Stimulated activated CD4-positive, alpha-beta T cell treated with anti-CD3 and anti-CD28 coated beads, Interleukin-15, amount 100 ng/mL, for 24 hours (primary cell): ENCODE data around the gene GTF2B.
"Not testable (repeated sequence)": the region's sequence is repeated elsewhere in the genome, so short reads cannot be mapped to it uniquely, and the experiment has no call there.

Experiments used
- DNase-seq: peaks from one replicate; pipeline ENCODE4 v3.0.0-alpha.2; 2020

GTF2B gene

GRCh38 chr1:88891318-88891950, at the start of gene GTF2B:
Gene GTF2B, minus strand, starts transcription at chr1:88891567. Its CDS starts 68 bp downstream, at chr1:88891499.
- DNase-seq = peak; percentile 93

GRCh38 chr1:88938528-88938927, 47.2 kb upstream of the GTF2B start:
- DNase-seq = not testable (repeated sequence)

- DNase-seq = no peak
Observed at GRCh38 chr1:88936760-88937342, 45.5 kb upstream of the GTF2B start.

- DNase-seq = no peak
Observed at GRCh38 chr1:88936223-88936523, 44.8 kb upstream of the GTF2B start.

GRCh38 chr1:88935522-88936222, 44.3 kb upstream of the GTF2B start:
- no peak for DNase-seq

GRCh38 chr1:88930176-88930575, 38.8 kb upstream of the GTF2B start:
- DNase-seq = not testable (repeated sequence)

- no peak for DNase-seq
Observed at GRCh38 chr1:88923224-88923623, 31.9 kb upstream of the GTF2B start.

GRCh38 chr1:88922214-88922613, 30.8 kb upstream of the GTF2B start:
- DNase-seq = no peak

GRCh38 chr1:88920845-88921244, 29.5 kb upstream of the GTF2B start:
- DNase-seq = no peak

GRCh38 chr1:88917321-88918025, 26.1 kb upstream of the GTF2B start:
- no peak for DNase-seq

GRCh38 chr1:88916883-88917282, 25.5 kb upstream of the GTF2B start:
- DNase-seq = no peak

GRCh38 chr1:88911800-88912199, 20.4 kb upstream of the GTF2B start:
- DNase-seq = not testable (repeated sequence)

- DNase-seq = no peak
Observed at GRCh38 chr1:88911161-88911560, 19.8 kb upstream of the GTF2B start.

GRCh38 chr1:88910401-88910800, 19.0 kb upstream of the GTF2B start:
- DNase-seq = no peak

GRCh38 chr1:88900883-88901282, 9.5 kb upstream of the GTF2B start:
- DNase-seq = no peak

GRCh38 chr1:88897070-88897730, 5.8 kb upstream of the GTF2B start:
- DNase-seq = no peak

GRCh38 chr1:88892357-88892877, 1.1 kb upstream of the GTF2B start:
- no peak for DNase-seq

- DNase-seq = no peak
Observed at GRCh38 chr1:88891951-88892340, 579 bp upstream of the GTF2B start.

- peak; percentile 51 for DNase-seq
Observed at GRCh38 chr1:88890791-88891317, 513 bp downstream of the GTF2B start.

- DNase-seq = no peak
Observed at GRCh38 chr1:88890131-88890530, 1.2 kb downstream of the GTF2B start.

- no peak for DNase-seq
Observed at GRCh38 chr1:88888750-88889149, 2.6 kb downstream of the GTF2B start.

GRCh38 chr1:88885933-88886332, 5.4 kb downstream of the GTF2B start:
- no peak for DNase-seq

GRCh38 chr1:88883156-88883555, 8.2 kb downstream of the GTF2B start:
- no peak for DNase-seq
